Pancreas (tissue), 10 donors: ENCODE measurements around the gene ZSWIM4. TPM values are rescaled to one million over a fixed set of nuclear protein-coding genes. Genes with fewer than 3 reads are reported as not detected.

Experiments
- ATAC-seq, 4 donors: fragments of 200-7000 bp; cut with Tn5 transposase; one replicate each; pipeline versions ENCODE4 v1.8.0 to v1.9.1; 2020; ENCODE audit warnings: mild to moderate bottlenecking in 4 of 4, moderate library complexity in 4 of 4
- DNase-seq, 6 donors: peaks; one replicate each; pipeline ENCODE4 v3.0.0-alpha.2; 2020
- FAIRE-seq: peaks from 2 replicates; lab custom pipeline; 2012; peaks lifted over from hg19 to GRCh38; lab: Jason Lieb, UNC
- H3K27ac ChIP-seq, 4 donors: fragments of 200-600 bp; sonication (generic); 1 replicate in 3 of 4; 2 replicates in 1 of 4; pipeline versions ENCODE4 v1.5.0 to v1.8.0; 2020
- H3K27me3 ChIP-seq, 4 donors: fragments of 200-600 bp; one replicate each; pipeline ENCODE4 v1.8.0; 2021
- H3K36me3 ChIP-seq, 3 donors: fragments of 200-600 bp; sonication (generic) in 1 of 3; one replicate each; pipeline versions ENCODE4 v1.5.0 to v1.8.0; 2020 to 2021
- H3K4me1 ChIP-seq, 3 donors: fragments of 200-600 bp; one replicate each; pipeline ENCODE4 v1.8.0; 2021
- H3K4me3 ChIP-seq, 4 donors: fragments of 200-600 bp; sonication (generic) in 2 of 4; one replicate each; pipeline versions ENCODE4 v1.5.0 to v1.8.0; 2020 to 2021
- H3K9me3 ChIP-seq, 4 donors: fragments of 200-600 bp; one replicate each; pipeline ENCODE4 v1.8.0; 2021
- CTCF ChIP-seq, 4 donors: fragments of 200-600 bp; sonication (generic) in 3 of 4; IDR thresholded peaks; one replicate each; pipeline versions ENCODE4 v1.5.0 to v1.8.0; 2021; ENCODE audit warnings: antibody characterized with exemption in 4 of 4
- WGBS, 2 donors: extraction: QIAGEN DNeasy Blood & Tissue Kit; methylation state at CpG; one replicate each; pipeline ENCODE4 v1.1.7; 2013; 5-methylcytosine and 5-hydroxymethylcytosine counted together
- intact Hi-C, 3 donors: fragments of 100-400 bp; cut with DNase I; formaldehyde crosslinking; loops; one replicate each; pipeline versions ENCODE4 v1.11.1 to v1.14.2; 2022
- polyA plus RNA-seq, 2 donors: library from polyadenylated mRNA; stranded (reverse); fragments of 200-250 nt; gene quantifications; one replicate each; pipeline ENCODE4 v1.2.3, GENCODE V29; 2013
- total RNA-seq, 6 donors: library from RNA; stranded (reverse); fragmentation: NEBNext Ultra II Directional in 4 of 6; extraction: Animal tissue kit (Norgen Biotek cat#: 25700) in 4 of 6; gene quantifications; one replicate each; pipeline versions ENCODE4 v1.2.1 to v1.2.4, GENCODE V29; 2021 to 2023
- donor health status: healthy with polysubstance abuse.
- donor health status: DM: no; HTN: no; CAD: no; lungs with moderate emphysema.
- donor health status: DM: no; HTN: no; CAD: no.
- donor health status: control.
- donor health status: control.
- donor health status: Bipolar disorder and iron deficiency.
- donor health status: DM: yes; HTN: yes; CAD: no.
- donor health status: DM: no; HTN: no; CAD: no.
- donor health status: DM: no; HTN: no; CAD: no.
- donor health status: DM: yes; HTN: yes; CAD: no.

The ZSWIM4 gene
- total and polyA plus RNA-seq, 8 donors: 1.9 to 9.3 (median 3.9) TPM

GRCh38 chr19:13782537-13782936, 12.7 kb upstream of the ZSWIM4 start:
- H3K4me1 ChIP-seq: peaks cover 0 to 9% (median 0%) of the 10 kb centered on the region in 3 donors
- H3K36me3 ChIP-seq: peaks cover 0 to 8% (median 0%) of the 10 kb centered on the region in 3 donors
- no peaks in the 10 kb centered on the region for H3K9me3 ChIP-seq
- no peak for TF ChIP-seq CTCF (IDR thresholded peaks at IDR 0.05)
- intact Hi-C loops: no loop called here
- FAIRE-seq (no peak), ATAC-seq (no peak), DNase-seq (no peak)
- no peaks in the 10 kb centered on the region for H3K27me3 ChIP-seq
- H3K27ac ChIP-seq: no peak overlapping the region
- H3K4me3 ChIP-seq: no peak overlapping the region
- 63 to 72% methylated on average over 8 of the region's 8 CpGs for WGBS, 2 donors

GRCh38 chr19:13783565-13784500, 11.4 kb upstream of the ZSWIM4 start:
- WGBS, 2 donors: 70 to 71% methylated on average over 18 of the region's 18 CpGs
- Histone ChIP-seq H3K4me3 (no peak overlapping the region), H3K27me3 (no peaks in the 10 kb centered on the region), H3K27ac (no peak overlapping the region), H3K4me1 (peaks cover 0 to 9% (median 0%) of the 10 kb centered on the region in 3 donors), H3K9me3 (no peaks in the 10 kb centered on the region), H3K36me3 (no peaks in the 10 kb centered on the region)
- ATAC-seq: no peak
- no peak for DNase-seq
- no peak for FAIRE-seq
- TF ChIP-seq CTCF (IDR thresholded peaks at IDR 0.05): no peak
- intact Hi-C loops: no loop called here

GRCh38 chr19:13784731-13785452, 10.4 kb upstream of the ZSWIM4 start:
- H3K27ac ChIP-seq: peak overlapping the region in 1 of 4 donors; percentile 14
- H3K4me3 ChIP-seq: peak overlapping the region in 1 of 4 donors; percentile 1
- H3K36me3 ChIP-seq: no peaks in the 10 kb centered on the region
- FAIRE-seq (no peak), DNase-seq (peak; percentile 73 to 89 (median 84)), ATAC-seq (peak; percentile 82 to 91 (median 84))
- H3K27me3 ChIP-seq: no peaks in the 10 kb centered on the region
- peak; percentile 20 to 59 (median 41) for TF ChIP-seq CTCF (IDR thresholded peaks at IDR 0.05)
- WGBS, 2 donors: 14 to 15% methylated on average over 17 of the region's 17 CpGs
- H3K4me1 ChIP-seq: peaks cover 0 to 9% (median 0%) of the 10 kb centered on the region in 3 donors
- H3K9me3 ChIP-seq: no peaks in the 10 kb centered on the region
- intact Hi-C loops: loop anchor here in 2 of 3 donors (5.0 kb wide), 1 partner anchor 77 kb away; no protein-coding TSS in a partner anchor

GRCh38 chr19:13788991-13789390, 6.3 kb upstream of the ZSWIM4 start:
- intact Hi-C loops: loop anchor here in 2 of 3 donors (5.0 kb wide), 1 partner anchor 73 kb away; no protein-coding TSS in a partner anchor
- H3K4me1 ChIP-seq: peaks cover 0 to 9% (median 0%) of the 10 kb centered on the region in 3 donors
- DNase-seq: no peak

More at GRCh38 chr19:13788991-13789390, 6.3 kb upstream of the ZSWIM4 start:
- 58 to 66% methylated on average over 8 of the region's 8 CpGs for WGBS, 2 donors
- TF ChIP-seq CTCF (IDR thresholded peaks at IDR 0.05): no peak
- Histone ChIP-seq H3K27ac (peak overlapping the region in 1 of 4 donors; percentile 80), H3K4me3 (no peak overlapping the region), H3K27me3 (no peaks in the 10 kb centered on the region), H3K9me3 (no peaks in the 10 kb centered on the region), H3K36me3 (no peaks in the 10 kb centered on the region)
- FAIRE-seq: no peak
- no peak for ATAC-seq
